Activated CD8-positive, alpha-beta memory T cell treated with anti-CD3 and anti-CD28 coated beads for 24 hours (primary cell): ENCODE results near the gene ECEL1.
"Not testable (repeated sequence)": the region's sequence is repeated elsewhere in the genome, so short reads cannot be mapped to it uniquely, and the experiment has no call there.

Experiments
- DNase-seq: peaks from one replicate; pipeline ENCODE4 v3.0.0-alpha.2; 2020

Gene ECEL1

DNA sequence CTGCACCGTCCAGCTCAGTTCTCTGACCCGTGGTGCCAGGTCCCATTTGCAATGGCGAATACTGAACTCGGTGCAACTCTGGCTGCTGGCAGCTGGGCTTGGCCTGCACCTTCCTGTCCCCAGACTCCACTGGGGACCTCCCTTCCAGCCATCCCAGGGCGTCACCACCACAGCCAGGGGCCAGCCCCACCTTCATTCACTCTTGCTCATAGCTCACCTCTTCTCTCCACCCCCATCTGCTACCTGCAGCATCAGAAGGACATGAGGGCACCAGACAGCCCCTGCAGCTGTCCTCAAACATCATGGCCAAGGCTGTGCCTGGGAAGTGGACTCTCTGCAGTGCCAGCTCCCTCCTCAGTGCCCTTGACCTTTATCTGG is 47.9 kb downstream of the ECEL1 start:
- no peak for DNase-seq

DNA sequence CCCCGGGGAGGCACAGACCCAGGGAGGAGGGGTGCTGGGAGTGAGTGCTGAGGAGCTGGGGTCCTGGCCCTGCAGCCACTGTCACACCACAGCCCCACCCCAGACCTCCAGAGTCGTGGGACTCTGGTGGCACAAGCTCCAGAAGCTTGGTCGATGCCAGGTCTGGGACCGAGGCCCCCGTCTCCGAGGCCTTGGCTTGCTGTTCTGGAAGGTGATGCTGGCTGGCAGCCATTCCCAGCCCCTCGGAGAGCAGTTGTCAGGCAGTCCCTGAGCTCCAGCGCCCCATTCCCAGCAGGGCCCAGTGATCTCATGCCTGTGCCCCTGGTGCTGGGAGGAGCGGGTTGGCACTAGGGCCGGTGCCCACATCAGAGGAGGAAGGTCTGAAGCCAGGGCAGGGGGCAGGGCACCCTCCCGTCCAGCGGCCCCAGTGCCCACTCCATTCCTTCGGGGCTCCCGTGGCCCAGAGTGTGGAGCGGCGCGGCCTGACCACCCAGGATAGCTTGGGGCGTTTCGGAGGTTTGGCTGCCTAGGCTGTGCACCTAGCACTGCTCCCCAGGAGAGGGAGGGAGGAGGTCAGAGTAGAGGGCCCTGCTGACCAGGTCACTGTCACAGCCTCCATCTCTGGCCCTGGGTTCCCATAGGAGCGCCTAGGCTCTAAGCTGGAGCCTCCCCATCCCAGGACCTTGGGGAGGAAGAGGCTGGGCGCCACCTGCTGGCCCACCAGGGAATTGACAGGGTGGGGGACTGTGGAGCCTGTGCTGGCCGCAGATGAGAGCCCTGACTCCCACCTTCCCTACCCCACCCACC is 48.5 kb downstream of the ECEL1 start:
- DNase-seq: peak; percentile 74

DNA sequence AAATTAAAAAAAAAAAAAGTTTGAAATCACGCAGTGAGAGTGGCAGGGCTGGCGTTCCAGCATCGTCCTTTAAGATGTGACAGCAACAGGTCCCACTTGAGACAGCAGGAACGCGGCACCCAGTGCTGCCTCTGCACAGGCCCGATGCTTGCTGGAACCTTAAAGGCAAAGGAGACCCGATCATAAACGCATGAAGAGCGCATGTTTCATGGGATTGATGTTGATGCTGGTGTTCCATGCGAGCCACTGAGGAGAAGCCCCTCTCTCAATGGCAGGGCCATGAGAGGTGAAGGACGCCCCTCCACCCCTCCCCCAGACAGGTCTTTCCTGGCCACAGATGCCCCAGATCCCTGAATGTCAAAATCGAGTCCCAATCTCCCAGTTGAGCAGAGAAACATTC is 49.5 kb downstream of the ECEL1 start:
- no peak for DNase-seq

DNA sequence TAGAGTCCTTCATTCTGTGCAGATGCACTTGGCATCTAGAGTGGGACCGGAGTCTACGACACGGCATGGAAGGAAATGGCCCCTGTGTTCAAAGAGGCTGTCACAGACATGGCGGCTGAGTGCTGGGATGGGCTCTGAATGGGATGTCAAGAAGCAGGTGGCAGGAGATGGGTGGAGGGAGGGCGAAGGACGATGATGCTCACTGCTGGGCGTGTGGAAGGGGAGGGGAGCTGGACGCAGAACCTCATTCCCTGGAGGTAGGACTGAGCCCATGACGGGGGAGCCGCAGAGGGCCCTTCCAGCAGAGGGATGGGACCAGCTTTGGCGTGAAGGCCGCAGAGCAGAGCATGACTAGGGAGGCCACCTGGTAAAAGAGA is 50.5 kb downstream of the ECEL1 start:
- no peak for DNase-seq

DNA sequence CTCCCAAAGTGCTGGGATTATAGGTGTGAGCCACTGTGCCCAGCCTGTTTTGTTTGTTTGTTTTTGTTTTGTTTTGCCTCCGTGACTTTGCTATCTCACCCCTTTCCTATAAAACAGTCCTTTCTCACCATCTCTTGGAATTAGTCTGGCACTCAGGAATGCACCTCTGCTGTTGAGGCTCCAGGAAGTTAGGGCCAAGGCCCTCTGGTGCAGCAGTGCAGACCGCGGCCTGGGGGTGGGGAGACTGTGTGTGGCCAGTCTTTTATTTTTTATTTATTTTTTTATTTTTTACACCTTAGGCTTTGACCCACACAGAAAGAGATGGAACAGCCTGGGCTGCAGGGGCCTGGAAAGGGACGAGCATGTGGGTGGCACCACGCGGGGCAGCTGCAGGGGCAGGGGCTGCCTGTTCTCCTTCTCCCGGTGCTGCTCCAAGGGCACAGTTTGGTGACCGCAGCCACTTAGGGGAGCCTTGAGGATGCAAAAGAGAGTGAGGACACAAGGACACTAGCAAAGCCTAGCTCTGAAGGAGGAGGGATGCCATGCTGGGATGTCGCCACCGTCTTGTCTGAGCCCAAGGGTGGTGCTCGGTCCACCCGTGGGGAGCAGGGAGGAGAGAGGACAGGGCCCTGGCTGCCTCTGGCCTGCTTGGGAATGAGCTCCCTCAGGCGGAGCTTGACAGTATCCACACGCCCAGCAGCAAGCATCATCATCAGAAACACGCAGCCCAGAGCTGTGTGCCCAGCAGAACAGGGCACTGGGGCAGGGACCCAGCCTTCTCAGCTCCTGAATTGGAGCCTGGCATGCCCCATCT is 51.0 kb downstream of the ECEL1 start:
- no peak for DNase-seq

DNA sequence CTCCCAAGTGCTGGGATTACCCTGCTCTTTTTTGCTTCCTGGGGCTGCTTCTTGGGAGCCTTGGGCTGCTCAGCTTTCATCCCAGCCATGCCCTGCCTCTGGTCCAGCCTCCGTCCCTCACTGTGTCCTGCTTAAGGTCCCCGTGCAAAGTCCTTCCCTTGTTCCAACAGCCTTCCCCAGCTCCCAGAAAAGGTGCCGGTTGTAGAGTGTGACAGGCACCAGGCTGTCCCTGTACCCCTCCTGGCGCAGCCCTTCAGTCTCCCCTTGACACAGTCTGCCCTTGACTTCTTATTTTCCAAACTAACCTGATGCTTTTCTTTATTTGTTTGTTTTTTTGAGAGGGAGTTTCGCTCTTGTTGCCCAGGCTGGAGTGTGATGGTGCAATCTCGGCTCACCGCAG is 51.8 kb downstream of the ECEL1 start:
- DNase-seq: no peak

DNA sequence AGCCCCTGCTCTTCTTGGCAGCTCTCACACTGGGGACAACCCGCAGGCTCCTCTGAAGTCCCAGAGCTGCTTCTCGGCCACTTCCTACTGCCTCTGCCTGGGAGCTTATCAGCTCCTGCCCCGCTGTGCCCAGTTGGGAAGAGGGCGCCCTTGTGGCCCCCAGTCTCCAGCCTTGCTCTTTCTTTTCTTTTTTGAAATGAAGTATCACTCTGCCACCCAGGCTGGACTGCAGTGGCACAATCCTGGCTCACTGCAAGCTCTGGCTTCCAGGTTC is 52.3 kb downstream of the ECEL1 start:
- no peak for DNase-seq

DNA sequence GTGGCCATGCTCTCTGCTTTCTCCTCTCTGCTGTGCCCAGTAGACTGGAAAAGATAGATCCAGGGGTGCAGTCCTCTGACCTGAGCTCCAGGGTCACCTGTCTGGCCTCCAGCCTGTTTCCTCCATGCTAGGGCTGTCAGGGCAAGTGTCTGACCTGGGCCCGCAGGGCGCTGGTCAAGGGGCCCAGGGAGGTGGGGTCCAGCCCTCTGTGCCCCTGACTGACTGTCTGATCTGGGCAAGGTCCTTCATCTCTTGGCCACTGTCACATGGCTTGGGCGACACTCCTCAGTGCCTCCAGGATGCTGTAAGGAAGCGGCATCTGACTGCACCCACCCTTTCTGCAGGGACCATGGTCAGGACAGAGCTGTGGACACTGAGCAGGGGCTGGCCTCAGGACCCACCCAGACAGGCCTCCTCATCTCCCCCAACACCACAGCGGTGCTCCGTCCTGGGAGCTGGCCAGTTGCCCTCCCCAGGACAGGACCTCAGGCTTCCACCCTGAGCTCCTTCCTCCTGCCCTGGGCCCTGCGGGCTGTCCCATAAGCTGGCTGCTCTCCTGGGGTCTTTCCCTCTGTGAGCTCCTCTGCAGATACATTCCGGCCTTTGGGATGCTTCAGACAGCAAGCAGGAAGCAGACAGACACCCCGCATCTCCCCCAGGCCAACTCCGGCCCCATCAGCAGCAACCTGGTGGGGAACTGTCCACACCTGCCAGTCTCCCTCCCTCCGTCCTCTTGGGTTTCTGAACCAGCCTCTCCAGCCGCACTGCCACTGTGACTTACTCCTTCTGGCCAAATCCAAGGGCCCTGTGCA is 52.9 kb downstream of the ECEL1 start:
- DNase-seq: no peak

DNA sequence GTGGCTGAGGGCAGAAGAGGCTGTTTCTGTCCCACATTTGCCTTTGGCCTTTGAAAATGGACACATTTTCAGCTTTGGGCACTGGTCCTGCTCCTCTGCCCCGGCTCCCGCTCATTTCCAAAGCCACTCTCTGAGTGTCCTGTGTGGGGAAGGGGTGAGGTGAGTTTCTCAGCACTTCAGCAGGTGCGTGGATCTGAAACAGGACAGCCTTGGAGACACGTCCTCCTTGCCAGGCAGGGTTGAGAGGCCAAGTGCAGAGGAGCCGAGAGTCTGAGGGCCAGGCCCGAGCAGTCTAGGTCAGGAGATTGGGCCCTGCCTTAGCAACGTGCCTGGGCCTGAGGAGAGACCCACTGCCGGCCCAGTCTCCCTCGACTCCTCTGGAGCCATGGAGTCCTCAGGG is 53.5 kb downstream of the ECEL1 start:
- DNase-seq: no peak

DNA sequence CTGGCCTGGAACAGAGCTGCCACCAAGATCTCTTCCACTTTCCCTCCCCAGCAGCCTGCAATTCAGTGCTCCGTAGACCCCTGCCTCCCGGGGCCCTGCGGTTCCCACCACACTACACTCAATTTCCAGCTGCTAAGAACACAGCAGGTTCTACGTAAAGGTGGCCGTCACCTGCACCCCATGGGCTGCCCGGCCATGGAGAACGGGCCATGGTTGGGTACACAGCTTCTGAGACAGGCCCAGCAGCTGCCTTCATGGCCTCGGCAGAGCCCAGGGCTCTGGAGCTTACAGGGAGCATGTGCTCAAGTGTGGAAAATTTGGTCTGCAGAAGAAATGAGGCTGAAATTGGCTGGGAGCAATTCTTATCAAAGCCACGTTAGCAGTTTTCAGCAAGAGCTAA is 54.0 kb downstream of the ECEL1 start:
- not testable (repeated sequence) for DNase-seq

DNA sequence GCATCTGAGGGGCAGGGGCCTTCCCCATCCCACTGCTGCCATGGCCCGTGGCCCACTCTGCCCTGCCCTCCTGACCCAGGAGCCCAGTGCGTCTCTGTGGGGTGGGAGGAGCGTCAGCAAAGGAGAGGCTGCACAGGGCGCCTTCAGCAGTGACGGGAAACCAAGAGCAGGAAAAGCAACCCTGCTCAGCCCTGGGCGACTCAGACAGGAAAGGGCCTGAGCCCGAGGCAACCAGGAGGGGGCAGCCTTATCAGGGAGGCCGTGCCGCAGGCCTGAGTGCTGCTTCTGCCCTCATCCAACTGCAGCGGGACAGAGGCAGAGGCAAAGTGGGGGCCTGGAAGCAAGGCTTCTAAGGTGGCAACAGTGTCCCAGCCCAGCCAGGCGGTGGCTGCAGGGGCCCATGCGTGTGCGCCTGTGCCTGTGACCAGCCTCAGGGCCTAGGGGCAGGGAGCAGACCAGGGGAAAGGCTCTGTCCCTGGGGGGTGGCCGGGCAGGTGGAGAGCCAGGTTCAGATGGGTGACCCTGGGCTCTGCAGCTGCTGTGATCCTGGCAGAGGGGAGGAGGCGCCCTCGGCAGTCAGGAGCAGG is 54.9 kb downstream of the ECEL1 start:
- no peak for DNase-seq

DNA sequence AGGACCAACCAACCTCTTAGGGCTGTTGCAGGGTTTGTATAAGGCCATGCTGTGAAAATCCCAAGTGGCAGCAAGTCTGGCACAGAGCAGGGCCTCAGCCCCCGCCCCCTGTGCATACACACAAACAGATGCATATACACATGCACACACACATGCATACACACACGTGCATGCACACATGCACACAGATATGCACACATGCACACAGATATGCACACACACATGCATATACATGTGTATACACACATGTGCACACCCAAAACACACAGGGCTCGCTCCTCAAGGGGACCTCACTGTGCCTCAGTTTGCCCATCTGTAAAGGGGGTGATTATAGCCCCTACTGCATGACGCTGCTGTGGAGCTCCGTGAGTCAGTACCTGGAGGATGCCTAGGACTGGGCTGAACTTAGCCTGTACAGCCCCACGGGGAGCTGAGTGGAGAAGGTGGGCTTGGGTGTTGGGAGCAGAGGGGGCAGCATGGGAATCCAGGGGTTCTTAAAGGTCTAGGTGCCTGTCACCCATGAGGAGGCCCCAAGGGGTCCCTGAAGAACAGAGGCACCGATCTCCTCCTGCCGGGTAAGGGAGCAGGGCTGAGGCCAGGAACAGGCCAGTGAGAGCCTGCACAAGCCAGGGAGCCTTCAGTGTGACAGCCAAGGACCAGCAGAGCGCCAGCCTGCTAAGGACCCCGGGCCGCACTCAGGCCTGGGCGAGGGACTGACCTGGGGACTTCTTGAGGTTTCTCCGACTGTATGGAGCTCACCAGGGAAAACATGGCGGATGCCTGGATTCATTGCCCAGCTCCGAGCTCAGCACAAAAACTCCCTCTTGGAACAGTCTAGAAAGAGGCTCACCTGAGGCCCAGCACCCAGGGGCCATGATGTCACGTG is 55.7 kb downstream of the ECEL1 start:
- no peak for DNase-seq
